HG03108 (cell line): ENCODE data around the gene APOO.

ENCODE experiments used
- ATAC-seq: cut with Tn5 transposase; IDR thresholded peaks from one replicate; pipeline ENCODE4 v1.9.1; 2021; ENCODE audit warnings: moderate library complexity; ENCODE audit not compliant: unreplicated experiment

APOO gene

GRCh38 chrX:23907498-23908218 lies at the start of gene APOO, which contains the start of gene CXorf58:
Gene APOO (minus strand): TSS chrX:23907938. CDS start chrX:23907702, 236 bp downstream.
Gene CXorf58 (plus strand): TSS chrX:23908006. CDS start chrX:23910303, 2,297 bp downstream.
- peak; percentile 85 for ATAC-seq

- ATAC-seq, result no peak
These were observed 46.7 kb upstream of the APOO start for GRCh38 chrX:23954396-23954795.

- no peak for ATAC-seq
These were observed 46.2 kb upstream of the APOO start for GRCh38 chrX:23953908-23954269.

GRCh38 chrX:23952984-23953907 lies 45.5 kb upstream of the APOO start:
- ATAC-seq, result peak; percentile 89

- ATAC-seq, result no peak
These were observed 44.7 kb upstream of the APOO start for GRCh38 chrX:23952391-23952790.

- ATAC-seq, result no peak
These were observed 37.5 kb upstream of the APOO start for GRCh38 chrX:23945206-23945605.

GRCh38 chrX:23944234-23944633 lies 36.5 kb upstream of the APOO start:
- ATAC-seq, result no peak

- ATAC-seq, result no peak
These were observed 31.5 kb upstream of the APOO start for GRCh38 chrX:23939203-23939602.

- ATAC-seq, result no peak
These were observed 31.0 kb upstream of the APOO start for GRCh38 chrX:23938690-23939089.

- no peak for ATAC-seq
These were observed 29.4 kb upstream of the APOO start for GRCh38 chrX:23937100-23937499.

GRCh38 chrX:23936180-23936579 lies 28.4 kb upstream of the APOO start:
- ATAC-seq, result no peak

- ATAC-seq, result no peak
These were observed 27.4 kb upstream of the APOO start for GRCh38 chrX:23935106-23935505.

- no peak for ATAC-seq
These were observed 24.3 kb upstream of the APOO start for GRCh38 chrX:23932046-23932445.

GRCh38 chrX:23930894-23931604 lies 23.3 kb upstream of the APOO start:
- ATAC-seq, result no peak

GRCh38 chrX:23926015-23926414 lies 18.3 kb upstream of the APOO start:
- ATAC-seq, result no peak

- ATAC-seq, result no peak
These were observed 12.1 kb upstream of the APOO start for GRCh38 chrX:23919706-23920320.

GRCh38 chrX:23919148-23919547 lies 11.4 kb upstream of the APOO start:
- ATAC-seq, result no peak

- ATAC-seq, result no peak
These were observed 3.5 kb upstream of the APOO start for GRCh38 chrX:23911126-23911835.

- ATAC-seq, result no peak
These were observed 674 bp upstream of the APOO start for GRCh38 chrX:23908219-23909004.

- ATAC-seq, result no peak
These were observed 634 bp downstream of the APOO start for GRCh38 chrX:23907111-23907497.
